ENCODE measurements around the gene MSRB3. TPM values are rescaled to one million over a fixed set of nuclear protein-coding genes. Genes with fewer than 3 reads are reported as not detected.

The MSRB3 gene
- total and polyA plus RNA-seq, 10 of the 15 experiments (the other 5 are each of a cell fraction or from before 2014, with no cell fraction given) = 0.07 to 2.7 (median 1.3) TPM

- Histone ChIP-seq H3K4me3 (no peak overlapping the region), H4K20me1 (ENCODE audit: control insufficient read depth, insufficient read depth) (no peaks in the 10 kb centered on the region), H2AFZ (ENCODE audit: control insufficient read depth, low read depth, low read length) (no peak overlapping the region), H3K27ac (ENCODE audit: control insufficient read depth, insufficient read depth) (no peak overlapping the region), H3K9ac (ENCODE audit: control insufficient read depth, insufficient read depth, low read length) (no peak overlapping the region), H3K4me1 (ENCODE audit: control insufficient read depth, insufficient read depth, low read length) (no peaks in the 10 kb centered on the region), H3K27me3 (replicated peaks in 1 of 2; ENCODE audit: control insufficient read depth in 2 of 2, insufficient read depth in 2 of 2, low read length in 1 of 2) (peaks cover 2% of the 10 kb centered on the region in 2 experiments; a peak in 3 of 4 replicates), H3K4me2 (ENCODE audit: control insufficient read depth, insufficient read depth) (no peak overlapping the region), H3K9me3 (replicated peaks; ENCODE audit: control insufficient read depth, insufficient read depth, low read length) (no peaks in the 10 kb centered on the region), H3K79me2 (ENCODE audit: control insufficient read depth, insufficient read depth, low read length) (no peaks in the 10 kb centered on the region), H3K36me3 (ENCODE audit: control insufficient read depth in 2 of 2, insufficient read depth in 2 of 2, low read length in 1 of 2) (no peaks in the 10 kb centered on the region)
- BruUV-seq (replicated peaks) = no TSS peak
- ChIA-PET SMC1A (ENCODE audit: uncharacterized antibody, unreplicated experiment) (no interaction called here), POLR2A (interaction anchor here (0.6 kb wide), 1 partner anchor 12 kb away, joined by 3 read pairs; no protein-coding TSS in a partner anchor), CTCF (no interaction called here), RAD21 (ENCODE audit: unreplicated experiment) (no interaction called here)
- intact Hi-C loops (cut with micrococcal nuclease; ENCODE audit: unreplicated experiment) = no loop called here
- DNase-seq (ENCODE audit: low read depth, low spot score) = no peak
- 53% methylated on average over 17 of the region's 17 CpGs for WGBS (ENCODE audit: insufficient coverage, insufficient replicate concordance, low lambda C conversion rate, missing lambda C conversion rate)
- no peak for ATAC-seq
- in situ Hi-C loops (cut with MboI) = no loop called here
- TF ChIP-seq CBFB (IDR thresholded peaks at IDR 0.05; ENCODE audit: low read depth) = no peak
- TF ChIP-seq ZZZ3 (IDR thresholded peaks at IDR 0.05; ENCODE audit: control insufficient read depth, insufficient read length, low read depth) = no peak
- no peak for TF ChIP-seq KLF5 (IDR thresholded peaks at IDR 0.05; ENCODE audit: partially characterized antibody)
- no peak for TF ChIP-seq CHD4 (IDR thresholded peaks at IDR 0.05)
- no peak for FAIRE-seq
Measured at GRCh38 chr12:65510584-65511050, 232.1 kb downstream of the MSRB3 start.

- FAIRE-seq = no peak
- H3K27ac ChIP-seq (ENCODE audit: control insufficient read depth, insufficient read depth) = no peak overlapping the region
- H3K27me3 ChIP-seq (replicated peaks in 1 of 2; ENCODE audit: control insufficient read depth in 2 of 2, insufficient read depth in 2 of 2, low read length in 1 of 2) = peaks cover 2% of the 10 kb centered on the region in 2 experiments; a peak in 3 of 4 replicates
- no peak for ATAC-seq
- ChIA-PET RAD21 (ENCODE audit: unreplicated experiment) (no interaction called here), CTCF (interaction anchor here (0.5 kb wide), 1 partner anchor 906 kb away, joined by 3 read pairs; no protein-coding TSS in a partner anchor), POLR2A (no interaction called here), SMC1A (ENCODE audit: uncharacterized antibody, unreplicated experiment) (no interaction called here)
- H3K9ac ChIP-seq (ENCODE audit: control insufficient read depth, insufficient read depth, low read length) = no peak overlapping the region
- no peak overlapping the region for H3K4me3 ChIP-seq
- BruUV-seq (replicated peaks) = no TSS peak
- no peaks in the 10 kb centered on the region for H4K20me1 ChIP-seq (ENCODE audit: control insufficient read depth, insufficient read depth)
- H3K9me3 ChIP-seq (replicated peaks; ENCODE audit: control insufficient read depth, insufficient read depth, low read length) = no peaks in the 10 kb centered on the region
- 53% methylated on average over 11 of the region's 11 CpGs for WGBS (ENCODE audit: insufficient coverage, insufficient replicate concordance, low lambda C conversion rate, missing lambda C conversion rate)
- intact Hi-C loops (cut with micrococcal nuclease; ENCODE audit: unreplicated experiment) (no loop called here), in situ Hi-C loops (cut with MboI) (no loop called here)
- H3K36me3 ChIP-seq (ENCODE audit: control insufficient read depth in 2 of 2, insufficient read depth in 2 of 2, low read length in 1 of 2) = no peaks in the 10 kb centered on the region
- H2AFZ ChIP-seq (ENCODE audit: control insufficient read depth, low read depth, low read length) = no peak overlapping the region
- DNase-seq (ENCODE audit: low read depth, low spot score) = no peak
- TF ChIP-seq E2F4 (IDR thresholded peaks at IDR 0.05; ENCODE audit: low read depth, low read length) (no peak), BMI1 (IDR thresholded peaks at IDR 0.05; ENCODE audit: borderline replicate concordance) (no peak), FOXM1 (IDR thresholded peaks at IDR 0.05; ENCODE audit: low read depth, low read length) (no peak), MTA3 (IDR thresholded peaks at IDR 0.05; ENCODE audit: borderline replicate concordance, low read length) (no peak), CHD4 (IDR thresholded peaks at IDR 0.05) (no peak), MXI1 (IDR thresholded peaks at IDR 0.05; ENCODE audit: low read depth, low read length) (no peak), TCF7 (IDR thresholded peaks at IDR 0.05; ENCODE audit: borderline replicate concordance) (no peak), HDAC6 (IDR thresholded peaks at IDR 0.05; ENCODE audit: unreplicated experiment) (no peak), ZNF274 (IDR thresholded peaks at IDR 0.05; ENCODE audit: insufficient read depth, insufficient read length) (no peak), PAX8 (IDR thresholded peaks at IDR 0.05) (no peak), BHLHE40 (IDR thresholded peaks at IDR 0.05; ENCODE audit: borderline replicate concordance in 1 of 2, low read depth in 2 of 2, low read length in 1 of 2) (no peak)
- H3K4me1 ChIP-seq (ENCODE audit: control insufficient read depth, insufficient read depth, low read length) = no peaks in the 10 kb centered on the region
- no peaks in the 10 kb centered on the region for H3K79me2 ChIP-seq (ENCODE audit: control insufficient read depth, insufficient read depth, low read length)
- H3K4me2 ChIP-seq (ENCODE audit: control insufficient read depth, insufficient read depth) = no peak overlapping the region
Measured at GRCh38 chr12:65511134-65511834, 232.8 kb downstream of the MSRB3 start.

Measured in GM12878 (cell line).